RKO (cell line): ENCODE results near the gene HOXA2.
A peak's percentile ranks its signal among the peaks of the same experiment; 100 is the strongest.

Source experiments
- DNase-seq: peaks from one replicate; pipeline ENCODE4 v3.0.0-alpha.2; 2016; ENCODE audit warnings: low spot score

HOXA2 gene

GRCh38 chr7:27078616-27079233, 23.8 kb downstream of the HOXA2 start:
- no peak for DNase-seq

DNA sequence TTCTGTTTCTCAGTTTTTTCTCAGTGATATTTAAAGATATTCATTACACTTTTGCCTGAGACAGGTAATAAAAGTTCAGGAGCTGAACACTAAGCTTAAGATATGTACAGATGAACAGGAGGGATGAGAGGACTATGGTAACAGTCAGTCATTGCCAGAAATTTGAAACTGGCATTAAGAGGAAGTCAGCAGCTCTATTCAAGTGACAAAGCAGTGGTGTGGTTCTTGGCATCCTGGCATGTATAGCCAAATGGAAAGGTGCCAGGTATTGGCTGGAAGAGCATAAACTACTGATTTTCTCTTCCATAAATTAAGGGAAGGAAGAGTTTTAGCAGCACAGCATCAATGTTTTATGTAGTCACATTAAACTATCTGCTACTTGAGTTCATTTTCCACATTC, 29.4 kb downstream of the HOXA2 start:
- no peak for DNase-seq

DNA sequence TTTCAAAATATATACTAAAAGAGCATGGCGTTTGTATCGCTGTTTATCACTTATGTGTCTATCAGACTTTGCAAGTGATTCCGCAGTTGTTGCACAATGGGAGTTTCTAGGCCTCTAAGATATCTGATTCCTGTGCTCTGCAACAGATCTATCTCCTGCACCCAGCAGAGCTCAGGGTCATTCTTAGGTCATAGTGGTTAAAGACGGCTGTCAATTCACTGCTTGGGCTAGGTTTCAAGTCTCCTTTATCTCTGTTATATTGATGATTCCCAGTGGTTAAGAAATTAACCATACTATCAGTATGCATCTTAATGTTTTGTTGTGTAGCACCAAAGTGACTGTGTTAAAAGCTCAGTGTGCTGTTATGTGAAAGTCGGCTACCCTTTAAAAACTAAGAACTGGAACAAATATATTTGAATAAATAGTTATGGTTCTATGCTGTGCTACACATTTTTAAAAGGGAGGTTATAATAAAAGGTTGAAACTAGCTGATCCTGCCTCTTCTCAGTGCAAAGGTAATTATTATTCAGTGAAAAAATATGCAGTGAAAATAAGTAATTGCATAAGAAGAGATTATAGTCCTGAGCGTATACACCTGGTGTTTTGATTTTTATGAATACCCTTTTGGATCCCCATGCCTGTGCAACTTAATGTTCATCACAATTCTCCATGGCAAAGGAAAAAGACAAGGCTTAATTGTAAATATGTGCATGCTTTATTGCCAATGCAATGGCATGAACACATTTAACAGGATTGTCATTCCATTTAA, 30.7 kb downstream of the HOXA2 start:
- DNase-seq = no peak

DNA sequence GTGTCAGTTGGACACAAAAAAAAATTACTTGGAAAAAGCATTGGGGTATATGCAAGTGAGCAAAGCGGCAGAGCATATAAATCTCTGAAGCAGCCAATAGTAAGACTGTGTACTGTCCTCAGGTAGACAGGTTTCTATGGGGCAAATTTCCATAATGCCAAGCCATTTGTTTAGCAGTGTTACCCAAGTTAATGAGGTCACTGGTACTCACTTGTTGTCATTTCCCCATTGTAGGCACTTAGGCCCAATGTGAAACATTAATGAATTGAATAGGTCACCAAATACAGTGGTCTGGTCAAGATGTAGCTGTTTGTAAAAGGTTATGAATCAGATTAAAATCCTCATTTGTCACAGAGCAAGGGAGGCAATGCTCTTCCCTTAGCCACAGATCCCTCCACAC, 34.2 kb downstream of the HOXA2 start:
- DNase-seq = no peak

- DNase-seq = peak; percentile 56
Observed at GRCh38 chr7:27066148-27066547, 36.3 kb downstream of the HOXA2 start.

- DNase-seq = no peak
Observed at GRCh38 chr7:27065709-27066108, 36.8 kb downstream of the HOXA2 start.

GRCh38 chr7:27064661-27065060, 37.8 kb downstream of the HOXA2 start:
- DNase-seq = no peak

- DNase-seq = no peak
Observed at GRCh38 chr7:27064159-27064558, 38.3 kb downstream of the HOXA2 start.

GRCh38 chr7:27062946-27063345, 39.5 kb downstream of the HOXA2 start:
- no peak for DNase-seq

DNA sequence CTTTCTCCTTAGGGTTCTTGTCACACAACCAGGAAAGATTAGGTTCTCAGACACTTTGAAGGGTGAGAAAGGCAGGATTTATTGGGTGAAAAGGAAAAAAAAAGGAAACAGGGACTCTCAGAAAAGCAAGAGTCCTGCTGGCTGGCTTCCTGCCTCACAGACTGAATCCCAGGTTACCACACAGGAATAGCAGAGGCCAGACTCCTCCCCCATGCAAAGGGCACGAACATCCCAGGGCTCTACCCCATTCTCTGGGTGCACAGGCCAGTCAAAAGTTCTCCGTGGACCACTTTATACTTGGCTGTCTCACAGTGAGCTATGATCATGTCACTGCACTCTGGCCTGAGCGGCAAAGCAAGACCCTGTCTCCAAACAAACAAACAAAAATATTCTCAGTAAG, 49.3 kb downstream of the HOXA2 start:
- DNase-seq = no peak

- no peak for DNase-seq
Observed at GRCh38 chr7:27051451-27051850, 51.0 kb downstream of the HOXA2 start.
